ENCODE measurements around the gene GORASP2.

Gene GORASP2

DNA sequence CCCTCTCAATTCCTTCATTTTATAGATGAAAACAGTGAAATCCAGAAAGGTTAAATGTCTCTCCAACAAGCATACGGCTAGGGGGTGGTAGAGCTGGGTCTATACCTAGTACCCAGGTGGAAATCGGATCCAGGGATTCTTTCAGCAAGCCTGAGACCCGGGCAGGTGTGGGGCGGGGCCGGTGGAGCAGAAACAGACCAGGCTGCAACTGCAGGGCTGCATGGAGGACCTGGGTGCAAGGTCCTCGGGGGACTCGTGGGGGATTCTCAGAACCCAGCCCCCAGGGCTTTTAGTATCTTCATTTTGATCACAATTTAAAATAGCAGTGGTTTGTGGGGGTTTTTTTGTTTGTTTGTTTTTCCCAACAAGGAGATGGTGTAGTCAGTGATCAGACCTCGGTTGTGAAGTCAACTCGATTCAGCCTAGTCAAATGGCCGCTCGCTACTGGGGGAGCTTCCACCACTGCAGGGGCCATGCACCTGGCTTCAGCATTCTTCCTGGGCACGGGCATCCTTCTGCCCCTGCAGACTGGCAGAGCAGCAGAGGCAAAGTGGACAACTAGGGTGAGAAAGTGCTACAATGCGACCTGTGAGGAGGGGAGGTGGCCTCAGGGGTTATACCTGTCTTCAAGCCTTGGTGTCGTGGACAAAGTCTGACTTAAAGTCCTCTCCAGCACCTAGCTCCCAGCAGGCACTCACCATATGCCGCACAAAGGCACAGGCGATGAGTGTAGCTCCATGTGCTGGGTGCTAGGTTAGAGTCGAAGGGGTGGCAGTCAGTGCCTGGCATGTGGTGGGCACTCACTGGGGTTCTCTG is 46.3 kb downstream of the GORASP2 start:
- TF ChIP-seq CTCF (IDR thresholded peaks at IDR 0.05), result no peak

GRCh38 chr2:170975943-170976270 is 46.9 kb downstream of the GORASP2 start:
- TF ChIP-seq CTCF (IDR thresholded peaks at IDR 0.05), result no peak

- no peak for TF ChIP-seq CTCF (IDR thresholded peaks at IDR 0.05)
These were observed 55.0 kb downstream of the GORASP2 start for GRCh38 chr2:170984079-170984478.

DNA sequence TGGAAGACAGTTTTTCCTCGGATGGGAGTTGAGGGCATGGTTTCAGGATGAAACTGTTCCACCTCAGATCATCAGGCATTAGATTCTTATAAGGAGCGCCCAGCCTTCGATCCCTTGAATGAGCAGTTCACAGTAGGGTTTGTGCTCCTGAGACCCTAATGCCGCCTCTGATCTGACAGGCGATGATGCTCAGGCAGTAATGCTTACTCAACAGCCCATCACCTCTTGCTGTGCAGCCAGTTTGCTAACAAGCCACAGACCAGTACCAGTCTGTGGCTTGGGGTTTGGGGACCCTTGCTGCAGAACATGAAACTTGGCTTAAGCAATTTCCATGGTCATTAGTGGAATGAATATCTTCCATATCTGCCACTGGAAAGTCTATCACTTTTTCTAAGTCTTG is 56.4 kb downstream of the GORASP2 start:
- no peak for TF ChIP-seq CTCF (IDR thresholded peaks at IDR 0.05)

- no peak for TF ChIP-seq CTCF (IDR thresholded peaks at IDR 0.05)
These were observed 57.7 kb downstream of the GORASP2 start for GRCh38 chr2:170986566-170987258.

DNA sequence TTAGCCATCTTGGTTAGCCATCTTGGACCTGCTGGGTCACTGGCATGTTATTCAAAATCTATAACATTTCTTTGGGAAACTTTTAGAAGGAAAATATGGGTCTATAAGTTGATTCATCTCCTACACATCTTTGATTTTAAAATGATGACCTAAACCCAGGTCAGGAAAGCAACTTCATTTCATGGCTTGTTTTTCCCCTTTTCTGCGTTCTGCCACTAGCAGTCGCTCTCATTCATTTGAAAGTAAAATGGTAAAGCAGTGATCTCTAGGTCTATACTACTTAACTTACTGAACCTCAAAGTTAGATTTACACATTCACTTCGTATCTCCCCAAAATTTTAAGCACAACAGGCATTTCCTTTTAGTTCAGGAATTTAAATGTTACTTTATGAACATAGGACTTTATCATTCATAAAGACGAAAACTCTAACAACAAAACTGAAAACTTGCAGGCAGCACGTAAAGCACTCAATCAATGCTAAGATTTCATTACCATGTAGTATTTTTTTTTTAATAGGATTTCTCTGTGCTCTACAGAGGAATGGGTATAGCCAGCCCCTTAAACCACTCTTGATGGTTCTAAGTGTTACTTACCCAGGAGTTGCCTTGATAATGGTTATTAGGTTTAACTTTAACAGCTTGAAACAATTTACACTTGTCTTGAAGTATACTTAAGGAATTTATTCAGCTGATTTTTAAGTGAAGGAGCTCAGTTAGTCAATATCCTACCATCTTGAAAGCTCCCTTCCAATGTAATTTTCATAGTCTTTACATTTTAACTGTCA is 62.5 kb downstream of the GORASP2 start:
- no peak for TF ChIP-seq CTCF (IDR thresholded peaks at IDR 0.05)

DNA sequence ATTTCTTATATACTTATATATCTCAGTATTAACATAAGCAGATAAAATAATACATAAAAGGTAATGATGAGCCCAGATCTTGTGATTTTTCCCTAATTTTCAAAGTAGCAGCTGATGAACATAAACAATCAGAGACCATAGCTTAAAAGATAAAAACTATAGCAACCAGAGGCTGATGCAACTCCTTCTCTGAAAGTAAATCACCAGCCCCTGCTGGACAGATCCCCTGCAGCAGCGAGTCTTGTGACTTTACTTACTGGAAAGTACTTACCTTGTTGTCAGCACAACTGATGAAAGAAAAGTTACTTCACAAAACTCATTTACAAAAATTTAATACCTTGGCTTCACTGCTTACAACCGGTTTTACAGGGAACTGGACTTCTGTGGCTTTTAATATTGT is 67.3 kb downstream of the GORASP2 start:
- no peak for TF ChIP-seq CTCF (IDR thresholded peaks at IDR 0.05)
